A673 (cell line): ENCODE measurements around the gene TMEM8B. TPM values are rescaled to one million over a fixed set of nuclear protein-coding genes. Genes with fewer than 3 reads are reported as not detected.

Experiments used
- BruUV-seq: library from RNA; stranded (reverse); fragments of 400-500 nt; replicated peaks from 2 replicates; lab custom pipeline; 2021; lab: Mats Ljungman, UMichigan
- CTCF ChIA-PET: fragments of 300-600 bp; sonication (Branson Sonifier 250); formaldehyde crosslinking; loops from one replicate; lab custom pipeline; 2022; ENCODE audit warnings: antibody characterized with exemption; lab: Charles Lee
- POLR2A ChIA-PET: fragments of 300-600 bp; sonication (Branson Sonifier 250); formaldehyde crosslinking; loops from one replicate; lab custom pipeline; 2022; ENCODE audit warnings: antibody characterized with exemption; ENCODE audit not compliant: low non-redundant PET; lab: Charles Lee
- DNase-seq: peaks from one replicate; pipeline ENCODE4 v3.0.0-alpha.2; 2015; ENCODE audit warnings: low spot score
- H3K27ac ChIP-seq: fragments of 200-600 bp; sonication (generic); 2 replicates; pipeline ENCODE4 v1.5.1; 2016; ENCODE audit warnings: mixed run types, low read depth, mild to moderate bottlenecking, mixed read lengths, antibody characterized with exemption, low read length; ENCODE audit not compliant: poor library complexity, severe bottlenecking
- H3K27me3 ChIP-seq: fragments of 200-600 bp; sonication (generic); replicated peaks from 2 replicates; pipeline ENCODE4 v1.6.1; 2017; ENCODE audit warnings: mixed run types, low read depth, mild to moderate bottlenecking, mixed read lengths, antibody characterized with exemption, low read length; ENCODE audit not compliant: insufficient read depth, poor library complexity
- H3K36me3 ChIP-seq: fragments of 200-600 bp; sonication (generic); 2 replicates; pipeline ENCODE4 v1.6.1; 2016; ENCODE audit warnings: mixed run types, mild to moderate bottlenecking, mixed read lengths, antibody characterized with exemption, low read length; ENCODE audit not compliant: insufficient read depth, poor library complexity, severe bottlenecking
- H3K4me1 ChIP-seq: fragments of 200-600 bp; sonication (generic); 2 replicates; pipeline ENCODE4 v1.6.1; 2017; ENCODE audit warnings: mixed run types, mild to moderate bottlenecking, mixed read lengths, antibody characterized with exemption, low read length; ENCODE audit not compliant: insufficient read depth, poor library complexity, severe bottlenecking
- H3K4me3 ChIP-seq: fragments of 200-600 bp; sonication (generic); 2 replicates; pipeline ENCODE4 v1.5.1; 2016; ENCODE audit warnings: low read depth, mixed run types, mild to moderate bottlenecking, mixed read lengths, low read length; ENCODE audit not compliant: poor library complexity, severe bottlenecking
- H3K9me3 ChIP-seq: fragments of 200-600 bp; sonication (generic); 2 replicates; pipeline ENCODE4 v1.6.1; 2016; ENCODE audit warnings: mixed run types, low read depth, mild to moderate bottlenecking, mixed read lengths, antibody characterized with exemption, low read length; ENCODE audit not compliant: poor library complexity, severe bottlenecking
- CTCF ChIP-seq: fragments of 300-800, 200-600 bp; sonication (generic); conservative IDR thresholded peaks from 2 replicates; pipeline ENCODE4 v1.5.1; 2017; ENCODE audit warnings: low read depth, mild to moderate bottlenecking, antibody characterized with exemption, low read length, moderate library complexity, mixed read lengths
- EZH2 ChIP-seq: fragments of 200-600 bp; sonication (generic); IDR thresholded peaks from 2 replicates; pipeline ENCODE4 v1.6.1; 2017; ENCODE audit warnings: borderline replicate concordance, low read depth, mild to moderate bottlenecking, mixed read lengths, antibody characterized with exemption, low read length; ENCODE audit not compliant: poor library complexity, severe bottlenecking
- intact Hi-C: fragments of 100-400 bp; cut with micrococcal nuclease; formaldehyde crosslinking; loops from one replicate; pipeline ENCODE4 v1.10.0; 2022; ENCODE audit not compliant: unreplicated experiment
- total RNA-seq: library from RNA; stranded (reverse); gene quantifications from 2 replicates; pipeline ENCODE4 v1.2.3, GENCODE V29; 2021

TMEM8B gene
- total RNA-seq, 1 experiment from 2014 or later: 6.9 TPM

GRCh38 chr9:35791297-35791921 is 37.6 kb upstream of the TMEM8B start, which contains the start of gene NPR2:
NPR2 (plus strand) TSS chr9:35791591; CDS start chr9:35792409, 818 bp downstream.
- DNase-seq: no peak
- no TSS peak for BruUV-seq
- H3K4me1 ChIP-seq: no peaks in the 10 kb centered on the region
- H3K4me3 ChIP-seq: no peak within 1 kb of the TSS
- intact Hi-C loops: loop anchor here (5.0 to 10.0 kb wide), 2 partner anchors 34 to 233 kb away; no protein-coding TSS in a partner anchor
- ChIA-PET POLR2A (no interaction called here), CTCF (no interaction called here)
- no peaks in the 10 kb centered on the region for H3K9me3 ChIP-seq
- H3K36me3 ChIP-seq: no peaks in the 10 kb centered on the region
- TF ChIP-seq EZH2: no peak
- H3K27ac ChIP-seq: no peak within 1 kb of the TSS
- no peaks in the 10 kb centered on the region for H3K27me3 ChIP-seq

GRCh38 chr9:35792024-35792813 is 36.8 kb upstream of the TMEM8B start:
- TF ChIP-seq EZH2 (no peak), CTCF (no peak)

GRCh38 chr9:35792826-35793225 is 36.2 kb upstream of the TMEM8B start:
- H3K9me3 ChIP-seq: no peaks in the 10 kb centered on the region
- intact Hi-C loops: loop anchor here (5.0 to 10.0 kb wide), 2 partner anchors 36 to 232 kb away; no protein-coding TSS in a partner anchor
- ChIA-PET POLR2A (no interaction called here), CTCF (no interaction called here)
- TF ChIP-seq CTCF (no peak), EZH2 (no peak)
- H3K27me3 ChIP-seq: no peaks in the 10 kb centered on the region
- no peak for DNase-seq
- no TSS peak for BruUV-seq
- no peak overlapping the region for H3K27ac ChIP-seq
- H3K36me3 ChIP-seq: no peaks in the 10 kb centered on the region
- H3K4me1 ChIP-seq: no peaks in the 10 kb centered on the region
- no peak overlapping the region for H3K4me3 ChIP-seq

More at GRCh38 chr9:35792024-35792813, 36.8 kb upstream of the TMEM8B start:
- BruUV-seq: no TSS peak
- intact Hi-C loops: loop anchor here (5.0 to 10.0 kb wide), 2 partner anchors 35 to 233 kb away; no protein-coding TSS in a partner anchor
- H3K27ac ChIP-seq: no peak overlapping the region
- H3K4me1 ChIP-seq: no peaks in the 10 kb centered on the region
- CTCF ChIA-PET: no interaction called here
- POLR2A ChIA-PET: no interaction called here
- no peaks in the 10 kb centered on the region for H3K36me3 ChIP-seq
- H3K4me3 ChIP-seq: no peak overlapping the region
- DNase-seq: no peak
- H3K9me3 ChIP-seq: no peaks in the 10 kb centered on the region
- no peaks in the 10 kb centered on the region for H3K27me3 ChIP-seq
